PC-3 (cell line): ENCODE results near the gene TMEM218. TPM values are rescaled to one million over a fixed set of nuclear protein-coding genes. Genes with fewer than 3 reads are reported as not detected.

Source experiments
- ATAC-seq: fragments of 200-7000 bp; cut with Tn5 transposase; 2 replicates; pipeline ENCODE4 v1.9.1; 2020; ENCODE audit warnings: mild to moderate bottlenecking, moderate library complexity
- BruUV-seq: library from RNA; stranded (reverse); fragments of 400-500 nt; replicated peaks from 2 replicates; lab custom pipeline; 2021; lab: Mats Ljungman, UMichigan
- CTCF ChIA-PET: fragments of 300-600 bp; sonication (Branson Sonifier 250); formaldehyde crosslinking; loops from one replicate; lab custom pipeline; 2022; ENCODE audit warnings: antibody characterized with exemption; lab: Charles Lee
- POLR2A ChIA-PET: fragments of 300-600 bp; sonication (Branson Sonifier 250); formaldehyde crosslinking; loops from one replicate; lab custom pipeline; 2022; ENCODE audit warnings: antibody characterized with exemption; ENCODE audit not compliant: unreplicated experiment; lab: Charles Lee
- DNase-seq: peaks from one replicate; pipeline ENCODE4 v3.0.0-alpha.2; 2015
- H2AFZ ChIP-seq: fragments of 300-600 bp; sonication (generic); 2 replicates; pipeline ENCODE4 v1.6.0; 2016; ENCODE audit warnings: antibody characterized with exemption, low read length
- H3F3A ChIP-seq: fragments of 300-600 bp; sonication (generic); one replicate; pipeline ENCODE4 v1.6.0; 2017; ENCODE audit warnings: antibody characterized with exemption, low read length, control low read depth, mild to moderate bottlenecking; ENCODE audit not compliant: unreplicated experiment
- H3K27ac ChIP-seq: fragments of 300-600 bp; sonication (generic); 2 replicates; pipeline ENCODE4 v1.5.1; 2016; ENCODE audit warnings: mild to moderate bottlenecking, low read length
- H3K27me3 ChIP-seq: fragments of 300-600 bp; sonication (generic); 2 replicates; pipeline ENCODE4 v1.6.1; 2016; ENCODE audit warnings: low read length, mixed read lengths
- H3K36me3 ChIP-seq: fragments of 300-600 bp; sonication (generic); 2 replicates; pipeline ENCODE4 v1.6.1; 2016; ENCODE audit warnings: low read depth, mixed run types, low read length, mixed read lengths
- H3K4me1 ChIP-seq: fragments of 300-600 bp; sonication (generic); 2 replicates; pipeline ENCODE4 v1.5.1; 2016; ENCODE audit warnings: low read length; ENCODE audit not compliant: insufficient read depth
- H3K4me2 ChIP-seq: fragments of 300-600 bp; sonication (generic); 2 replicates; pipeline ENCODE4 v1.6.0; 2016; ENCODE audit warnings: low read length
- H3K4me3 ChIP-seq: fragments of 300-600 bp; sonication (generic); 2 replicates; pipeline ENCODE4 v1.5.1; 2016; ENCODE audit warnings: mild to moderate bottlenecking, low read length, mixed read lengths
- H3K79me2 ChIP-seq: fragments of 300-600 bp; sonication (generic); 2 replicates; pipeline ENCODE4 v1.6.1; 2017; ENCODE audit warnings: low read length, mixed read lengths
- H3K9ac ChIP-seq: fragments of 300-600 bp; sonication (generic); 2 replicates; pipeline ENCODE4 v1.6.0; 2016; ENCODE audit warnings: mild to moderate bottlenecking, low read length
- H3K9me2 ChIP-seq: fragments of 300-600 bp; sonication (generic); replicated peaks from 2 replicates; pipeline ENCODE4 v1.6.1; 2016; ENCODE audit warnings: mixed run types, low read length, mixed read lengths
- H3K9me3 ChIP-seq: fragments of 300-600 bp; sonication (generic); 2 replicates; pipeline ENCODE4 v1.6.1; 2016; ENCODE audit warnings: low read length, mixed read lengths
- H4K20me1 ChIP-seq: fragments of 300-600 bp; sonication (generic); 2 replicates; pipeline ENCODE4 v1.6.1; 2016; ENCODE audit warnings: low read length, mixed read lengths
- EZH2 ChIP-seq: fragments of 300-600 bp; sonication (generic); IDR thresholded peaks from one replicate; pipeline ENCODE4 v1.6.1; 2017; ENCODE audit warnings: antibody characterized with exemption, mild to moderate bottlenecking, low read length; ENCODE audit not compliant: unreplicated experiment
- EZH2phosphoT487 ChIP-seq: fragments of 300-600 bp; sonication (generic); IDR thresholded peaks from 2 replicates; pipeline ENCODE4 v1.6.1; 2018; ENCODE audit warnings: mild to moderate bottlenecking, antibody characterized with exemption, low read length, borderline replicate concordance
- intact Hi-C: fragments of 100-400 bp; cut with micrococcal nuclease; formaldehyde crosslinking; loops from 2 replicates; pipeline ENCODE4 v1.9.0; 2023
- total RNA-seq: library from RNA; depleted of rRNA; stranded (reverse); fragments of >200 nt; gene quantifications from 2 replicates; pipeline ENCODE4 v1.2.3, GENCODE V29; 2014
- TF ChIP-seq, protein P1 (sequence below): fragments of 300-600 bp; sonication (generic); conservative IDR thresholded peaks from 2 replicates; pipeline ENCODE4 v1.5.1; 2017; ENCODE audit warnings: antibody characterized with exemption, low read depth, mild to moderate bottlenecking, low read length

Gene TMEM218
- total RNA-seq, 1 experiment from 2014 or later, result 37.0 TPM

DNA sequence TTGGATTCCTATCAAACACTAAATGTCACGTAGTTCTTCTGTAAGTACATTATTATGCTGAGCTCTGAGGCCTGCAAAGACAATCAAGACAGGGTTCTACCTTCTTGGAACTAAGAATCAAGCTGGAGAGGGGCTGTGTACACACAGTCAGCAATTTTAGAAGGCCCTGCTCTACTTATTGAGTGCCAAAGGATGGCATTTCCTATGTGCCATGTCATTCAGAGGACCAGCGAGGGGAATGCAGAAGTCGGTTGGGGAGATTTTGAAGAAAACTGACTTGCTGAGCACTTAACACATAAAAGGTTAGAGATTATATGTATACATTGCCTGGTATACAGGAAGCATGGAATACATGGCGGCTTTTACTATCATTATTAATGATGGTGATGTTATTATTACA, 43.1 kb downstream of the TMEM218 start:
- DNase-seq (no peak), ATAC-seq (no peak)
- Histone ChIP-seq H3F3A (no peaks in the 10 kb centered on the region), H3K4me1 (peaks cover 42% of the 10 kb centered on the region), H2AFZ (no peak overlapping the region), H3K4me3 (no peak overlapping the region), H3K4me2 (no peak overlapping the region), H4K20me1 (no peaks in the 10 kb centered on the region), H3K36me3 (no peaks in the 10 kb centered on the region), H3K9me3 (no peaks in the 10 kb centered on the region), H3K27ac (no peak overlapping the region), H3K9ac (no peak overlapping the region), H3K27me3 (no peaks in the 10 kb centered on the region), H3K79me2 (no peaks in the 10 kb centered on the region), H3K9me2 (no peaks in the 10 kb centered on the region)
- intact Hi-C loops, result no loop called here
- CTCF ChIA-PET, result no interaction called here
- no peak for TF ChIP-seq EZH2
- TF ChIP-seq, protein P1, sequence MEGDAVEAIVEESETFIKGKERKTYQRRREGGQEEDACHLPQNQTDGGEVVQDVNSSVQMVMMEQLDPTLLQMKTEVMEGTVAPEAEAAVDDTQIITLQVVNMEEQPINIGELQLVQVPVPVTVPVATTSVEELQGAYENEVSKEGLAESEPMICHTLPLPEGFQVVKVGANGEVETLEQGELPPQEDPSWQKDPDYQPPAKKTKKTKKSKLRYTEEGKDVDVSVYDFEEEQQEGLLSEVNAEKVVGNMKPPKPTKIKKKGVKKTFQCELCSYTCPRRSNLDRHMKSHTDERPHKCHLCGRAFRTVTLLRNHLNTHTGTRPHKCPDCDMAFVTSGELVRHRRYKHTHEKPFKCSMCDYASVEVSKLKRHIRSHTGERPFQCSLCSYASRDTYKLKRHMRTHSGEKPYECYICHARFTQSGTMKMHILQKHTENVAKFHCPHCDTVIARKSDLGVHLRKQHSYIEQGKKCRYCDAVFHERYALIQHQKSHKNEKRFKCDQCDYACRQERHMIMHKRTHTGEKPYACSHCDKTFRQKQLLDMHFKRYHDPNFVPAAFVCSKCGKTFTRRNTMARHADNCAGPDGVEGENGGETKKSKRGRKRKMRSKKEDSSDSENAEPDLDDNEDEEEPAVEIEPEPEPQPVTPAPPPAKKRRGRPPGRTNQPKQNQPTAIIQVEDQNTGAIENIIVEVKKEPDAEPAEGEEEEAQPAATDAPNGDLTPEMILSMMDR, result no peak
- TF ChIP-seq EZH2phosphoT487, result no peak
- BruUV-seq, result no TSS peak
- POLR2A ChIA-PET, result no interaction called here

DNA sequence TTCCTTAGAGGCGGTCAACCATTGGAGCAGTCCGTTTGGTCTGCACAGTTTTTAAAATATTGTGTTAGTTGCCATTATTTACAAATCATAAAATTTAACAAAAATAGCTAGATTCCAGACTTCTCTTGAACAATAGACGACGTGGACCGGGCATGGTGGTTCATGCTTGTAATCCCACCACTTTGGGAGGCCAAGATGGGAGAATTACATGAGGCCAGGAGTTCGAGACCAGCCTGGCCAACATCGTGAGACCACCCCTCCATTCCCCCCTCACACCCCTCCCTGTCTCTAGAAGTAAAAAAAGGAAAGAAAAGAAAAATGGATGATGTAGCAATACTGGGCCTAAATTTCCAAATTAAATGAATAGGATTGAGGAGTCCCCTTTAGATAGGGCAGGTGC, 47.4 kb downstream of the TMEM218 start:
- POLR2A ChIA-PET, result no interaction called here
- BruUV-seq, result no TSS peak
- intact Hi-C loops, result loop anchor here (5.0 kb wide), 1 partner anchor 92 kb away; no protein-coding TSS in a partner anchor

More for the DNA sequence above, 47.4 kb downstream of the TMEM218 start:
- peaks cover 17% of the 10 kb centered on the region for H3K4me1 ChIP-seq
- no peaks in the 10 kb centered on the region for H3K9me3 ChIP-seq
- H3K4me3 ChIP-seq, result peak overlapping the region; percentile 87
- H3K9ac ChIP-seq, result no peak overlapping the region
- H2AFZ ChIP-seq, result peak overlapping the region; percentile 99
- no peaks in the 10 kb centered on the region for H4K20me1 ChIP-seq
- no peak overlapping the region for H3K27ac ChIP-seq
- no peaks in the 10 kb centered on the region for H3K9me2 ChIP-seq
- CTCF ChIA-PET, result no interaction called here
- ATAC-seq (no peak), DNase-seq (no peak)
- TF ChIP-seq, protein P1, result no peak
- TF ChIP-seq EZH2phosphoT487 (no peak), EZH2 (no peak)
- H3K79me2 ChIP-seq, result no peaks in the 10 kb centered on the region
- peak overlapping the region; percentile 100 for H3K4me2 ChIP-seq
- no peaks in the 10 kb centered on the region for H3K36me3 ChIP-seq
- H3F3A ChIP-seq, result no peaks in the 10 kb centered on the region
- H3K27me3 ChIP-seq, result no peaks in the 10 kb centered on the region
